CD14-positive monocyte (primary cell): ENCODE data around the gene ERGIC1. TPM values are rescaled to one million over a fixed set of nuclear protein-coding genes. Genes with fewer than 3 reads are reported as not detected.

ENCODE experiments used
- DNase-seq, 3 donors: peaks; one replicate each; pipeline ENCODE4 v3.0.0-alpha.2; 2011 to 2022
- H2AFZ ChIP-seq: 2 replicates; pipeline ENCODE4 v1.6.0; 2012; ENCODE audit warnings: mild to moderate bottlenecking, low read depth, low read length, inconsistent platforms; ENCODE audit not compliant: insufficient read depth, poor library complexity, severe bottlenecking
- H3K27ac ChIP-seq, 2 donors: 1 replicate in 1 of 2; 2 replicates in 1 of 2; pipeline ENCODE4 v1.5.1; 2012 to 2013; ENCODE audit warnings: low read length in 2 of 2, control low read depth in 1 of 2, inconsistent platforms in 1 of 2, low read depth in 1 of 2, mild to moderate bottlenecking in 1 of 2
- H3K27me3 ChIP-seq, 2 donors: one replicate each; pipeline versions ENCODE4 v1.6.0 to v1.6.1; 2011 to 2013; ENCODE audit warnings: low read length in 2 of 2; ENCODE audit not compliant: control insufficient read depth in 2 of 2, insufficient read depth in 2 of 2
- H3K36me3 ChIP-seq, 2 donors: replicated peaks in 1 of 2; 1 replicate in 1 of 2; 2 replicates in 1 of 2; pipeline versions ENCODE4 v1.5.1 to v1.6.1; 2012 to 2013; ENCODE audit warnings: low read length in 2 of 2, control low read depth in 1 of 2, inconsistent platforms in 1 of 2, mild to moderate bottlenecking in 1 of 2; ENCODE audit not compliant: insufficient read depth in 2 of 2, control insufficient read depth in 1 of 2
- H3K4me1 ChIP-seq, 2 donors: 1 replicate in 1 of 2; 2 replicates in 1 of 2; pipeline versions ENCODE4 v1.5.1 to v1.6.1; 2012 to 2013; ENCODE audit warnings: low read length in 2 of 2, control low read depth in 1 of 2, inconsistent platforms in 1 of 2, mild to moderate bottlenecking in 1 of 2, moderate library complexity in 1 of 2; ENCODE audit not compliant: insufficient read depth in 2 of 2, control insufficient read depth in 1 of 2
- H3K4me2 ChIP-seq: replicated peaks from 2 replicates; pipeline ENCODE3; 2012; ENCODE audit warnings: low read length, moderate library complexity, mild to moderate bottlenecking; ENCODE audit not compliant: poor library complexity, severe bottlenecking; ENCODE audit errors: extremely low read depth
- H3K4me3 ChIP-seq, 3 experiments: fragments of 200-600 bp in 1 of 3; sonication (generic) in 1 of 3; replicated peaks in 1 of 3; 1 replicate in 2 of 3; 2 replicates in 1 of 3; pipeline ENCODE4 v1.5.1; 2011 to 2013; ENCODE audit warnings: low read length in 3 of 3, mild to moderate bottlenecking in 3 of 3, control low read depth in 2 of 3, low read depth in 2 of 3, inconsistent platforms in 1 of 3, moderate library complexity in 1 of 3
- H3K79me2 ChIP-seq: 2 replicates; pipeline ENCODE4 v1.6.0; 2012; ENCODE audit warnings: mild to moderate bottlenecking, control low read depth, inconsistent platforms, low read length, moderate library complexity; ENCODE audit not compliant: insufficient read depth
- H3K9ac ChIP-seq: 2 replicates; pipeline ENCODE4 v1.6.0; 2017; ENCODE audit warnings: low read length, mild to moderate bottlenecking; ENCODE audit not compliant: insufficient read depth, poor library complexity, severe bottlenecking
- H3K9me3 ChIP-seq, 2 donors: replicated peaks in 1 of 2; 1 replicate in 1 of 2; 2 replicates in 1 of 2; pipeline versions ENCODE4 v1.5.1 to v1.6.1; 2012 to 2013; ENCODE audit warnings: low read length in 2 of 2, control low read depth in 1 of 2; ENCODE audit not compliant: control insufficient read depth in 1 of 2, insufficient read depth in 1 of 2
- H4K20me1 ChIP-seq: 2 replicates; pipeline ENCODE4 v1.6.0; 2012; ENCODE audit warnings: mild to moderate bottlenecking, low read length, control low read depth, moderate library complexity; ENCODE audit not compliant: insufficient read depth
- H3K27ac Mint-ChIP-seq, 7 donors: one replicate each; pipeline ENCODE4 v1.8.0; 2020; ENCODE audit warnings: mild to moderate bottlenecking in 7 of 7, mixed read lengths in 7 of 7, moderate library complexity in 6 of 7, inconsistent platforms in 2 of 7
- H3K27me3 Mint-ChIP-seq, 3 donors: one replicate each; pipeline ENCODE4 v1.8.0; 2021 to 2022; ENCODE audit warnings: low read depth in 3 of 3, mild to moderate bottlenecking in 3 of 3, mixed read lengths in 3 of 3, moderate library complexity in 3 of 3, inconsistent platforms in 1 of 3
- H3K36me3 Mint-ChIP-seq, 2 donors: one replicate each; pipeline ENCODE4 v1.8.0; 2020; ENCODE audit warnings: mixed read lengths in 2 of 2, inconsistent platforms in 1 of 2, mild to moderate bottlenecking in 1 of 2
- H3K4me1 Mint-ChIP-seq: one replicate; pipeline ENCODE4 v1.8.0; 2020; ENCODE audit warnings: mild to moderate bottlenecking, mixed read lengths
- H3K4me3 Mint-ChIP-seq, 2 donors: one replicate each; pipeline ENCODE4 v1.8.0; 2020; ENCODE audit warnings: mild to moderate bottlenecking in 2 of 2, mixed read lengths in 2 of 2, moderate library complexity in 1 of 2
- H3K9me3 Mint-ChIP-seq, 7 donors: one replicate each; pipeline ENCODE4 v1.8.0; 2020 to 2022; ENCODE audit warnings: mixed read lengths in 7 of 7, mild to moderate bottlenecking in 6 of 7, moderate library complexity in 6 of 7, inconsistent platforms in 2 of 7
- CTCF ChIP-seq: fragments of 200-600 bp; IDR thresholded peaks from one replicate; pipeline ENCODE4 v1.8.0; 2022; ENCODE audit warnings: antibody characterized with exemption, mild to moderate bottlenecking
- WGBS: methylation state at CpG from one replicate; pipeline ENCODE4 v1.1.5; 2013; ENCODE audit warnings: missing lambda C conversion rate; ENCODE audit not compliant: insufficient coverage; 5-methylcytosine and 5-hydroxymethylcytosine counted together
- intact Hi-C, 2 donors: fragments of 100-400 bp; cut with micrococcal nuclease; formaldehyde crosslinking; loops; one replicate each; pipeline versions ENCODE4 v1.15.0 to v1.15.1; 2023
- polyA plus RNA-seq, 3 donors: library from polyadenylated mRNA; depleted of rRNA in 1 of 3; unstranded in 2 of 3; stranded (reverse) in 1 of 3; fragments of 300-500 nt in 2 of 3; fragments of >200 nt in 1 of 3; fragmentation: Illumina TruSeq in 2 of 3; gene quantifications; 1 replicate in 2 of 3; 2 replicates in 1 of 3; pipeline ENCODE4 v1.2.3, GENCODE V29; 2012 to 2021

Gene ERGIC1
- polyA plus RNA-seq, 3 donors = 28.3 to 76.2 (median 34.1) TPM

GRCh38 chr5:172910828-172911627 is 77.0 kb downstream of the ERGIC1 start:
- H3K36me3 Mint-ChIP-seq = peaks cover 49 to 57% of the 10 kb centered on the region in 2 donors
- DNase-seq = peak; percentile 77 to 82 (median 80)
- peak overlapping the region; percentile 8 for H3K4me2 ChIP-seq
- H3K27ac ChIP-seq = peak overlapping the region; percentile 55 to 71
- no peak overlapping the region for H3K4me3 ChIP-seq
- peak overlapping the region in 1 of 2 donors; percentile 42 for H3K4me3 Mint-ChIP-seq
- H3K9me3 ChIP-seq = no peaks in the 10 kb centered on the region
- WGBS = 78% methylated on average over 4 of the region's 9 CpGs
- H3K9me3 Mint-ChIP-seq = no peaks in the 10 kb centered on the region
- peaks cover 24 to 41% of the 10 kb centered on the region in 2 donors for H3K36me3 ChIP-seq
- no peak overlapping the region for H3K9ac ChIP-seq
- peaks cover 7 to 8% of the 10 kb centered on the region in 2 donors for H3K4me1 ChIP-seq
- no peak overlapping the region for H2AFZ ChIP-seq
- no peaks in the 10 kb centered on the region for H4K20me1 ChIP-seq
- TF ChIP-seq CTCF = peak; percentile 30
- intact Hi-C loops = no loop called here
- no peaks in the 10 kb centered on the region for H3K79me2 ChIP-seq
- no peaks in the 10 kb centered on the region for H3K27me3 Mint-ChIP-seq
- no peaks in the 10 kb centered on the region for H3K27me3 ChIP-seq
- H3K27ac Mint-ChIP-seq = peak overlapping the region; percentile 79 to 91 (median 88)
- H3K4me1 Mint-ChIP-seq = peaks cover 20% of the 10 kb centered on the region

GRCh38 chr5:172911628-172911880 is 77.5 kb downstream of the ERGIC1 start:
- Mint-ChIP-seq H3K27ac (peak overlapping the region; percentile 79 to 91 (median 88)), H3K27me3 (no peaks in the 10 kb centered on the region), H3K36me3 (peaks cover 54 to 61% of the 10 kb centered on the region in 2 donors), H3K4me1 (peaks cover 20% of the 10 kb centered on the region), H3K4me3 (no peak overlapping the region), H3K9me3 (no peaks in the 10 kb centered on the region)
- intact Hi-C loops = no loop called here
- Histone ChIP-seq H3K9ac (no peak overlapping the region), H3K4me2 (no peak overlapping the region), H3K4me1 (peaks cover 7 to 8% of the 10 kb centered on the region in 2 donors), H3K27me3 (no peaks in the 10 kb centered on the region), H4K20me1 (no peaks in the 10 kb centered on the region), H3K4me3 (no peak overlapping the region), H3K27ac (peak overlapping the region in 1 of 2 donors; percentile 71), H2AFZ (no peak overlapping the region), H3K9me3 (no peaks in the 10 kb centered on the region), H3K36me3 (peaks cover 28 to 45% of the 10 kb centered on the region in 2 donors), H3K79me2 (no peaks in the 10 kb centered on the region)
- TF ChIP-seq CTCF = no peak
- 75% methylated on average over 1 of the region's 2 CpGs for whole genome bisulfite sequencing
- DNase-seq = no peak
